Measurements from ENCODE around the gene MTX1.

The MTX1 gene

GRCh38 chr1:155170101-155170785 is 38.3 kb upstream of the MTX1 start:
- in situ Hi-C loops (cut with HindIII; ENCODE audit: low pct_unique_long_range_greater_than_20kb, low sequenced_read_pairs): no loop called here
- no peak for TF ChIP-seq JUND (IDR thresholded peaks at IDR 0.05; ENCODE audit: low read depth)
- no peak for DNase-seq (ENCODE audit: low read depth in 1 of 2, low spot score in 1 of 2)

- no peak for TF ChIP-seq JUND (IDR thresholded peaks at IDR 0.05; ENCODE audit: low read depth)
- DNase-seq (ENCODE audit: low read depth in 1 of 2, low spot score in 1 of 2): no peak
- in situ Hi-C loops (cut with HindIII; ENCODE audit: low pct_unique_long_range_greater_than_20kb, low sequenced_read_pairs): no loop called here
These were observed 37.7 kb upstream of the MTX1 start for GRCh38 chr1:155170806-155171205.

GRCh38 chr1:155171836-155172731 is 36.4 kb upstream of the MTX1 start:
- DNase-seq (ENCODE audit: low read depth in 1 of 2, low spot score in 1 of 2): no peak
- in situ Hi-C loops (cut with HindIII; ENCODE audit: low pct_unique_long_range_greater_than_20kb, low sequenced_read_pairs): no loop called here

GRCh38 chr1:155172732-155173477 is 35.6 kb upstream of the MTX1 start, which contains the start of gene KRTCAP2:
Gene KRTCAP2 (minus strand): TSS chr1:155173304. CDS start chr1:155173224, 80 bp downstream.
- peak; percentile 98 to 99 for DNase-seq (ENCODE audit: low read depth in 1 of 2, low spot score in 1 of 2)
- in situ Hi-C loops (cut with HindIII; ENCODE audit: low pct_unique_long_range_greater_than_20kb, low sequenced_read_pairs): no loop called here
- TF ChIP-seq JUND (IDR thresholded peaks at IDR 0.05; ENCODE audit: low read depth): no peak

More at GRCh38 chr1:155171836-155172731, 36.4 kb upstream of the MTX1 start:
- TF ChIP-seq JUND (IDR thresholded peaks at IDR 0.05; ENCODE audit: low read depth): no peak

- DNase-seq (ENCODE audit: low read depth in 1 of 2, low spot score in 1 of 2): peak; percentile 80 to 86
- TF ChIP-seq JUND (IDR thresholded peaks at IDR 0.05; ENCODE audit: low read depth): no peak
- in situ Hi-C loops (cut with HindIII; ENCODE audit: low pct_unique_long_range_greater_than_20kb, low sequenced_read_pairs): no loop called here
These were observed 34.8 kb upstream of the MTX1 start, which contains the start of gene TRIM46 for GRCh38 chr1:155173478-155174323. Gene TRIM46 (plus strand): TSS chr1:155173849. CDS start chr1:155173967, 118 bp downstream.

GRCh38 chr1:155174324-155175280 is 33.9 kb upstream of the MTX1 start:
- TF ChIP-seq JUND (IDR thresholded peaks at IDR 0.05; ENCODE audit: low read depth): no peak
- in situ Hi-C loops (cut with HindIII; ENCODE audit: low pct_unique_long_range_greater_than_20kb, low sequenced_read_pairs): no loop called here
- peak in 1 of 2 experiments; percentile 36 for DNase-seq (ENCODE audit: low read depth in 1 of 2, low spot score in 1 of 2)

- TF ChIP-seq JUND (IDR thresholded peaks at IDR 0.05; ENCODE audit: low read depth): no peak
- DNase-seq (ENCODE audit: low read depth in 1 of 2, low spot score in 1 of 2): no peak
- in situ Hi-C loops (cut with HindIII; ENCODE audit: low pct_unique_long_range_greater_than_20kb, low sequenced_read_pairs): no loop called here
These were observed 33.1 kb upstream of the MTX1 start for GRCh38 chr1:155175281-155175926.

- peak in 1 of 2 experiments; percentile 72 for DNase-seq (ENCODE audit: low read depth in 1 of 2, low spot score in 1 of 2)
These were observed 32.5 kb upstream of the MTX1 start for GRCh38 chr1:155175927-155176371.

GRCh38 chr1:155176544-155177071 is 31.9 kb upstream of the MTX1 start:
- in situ Hi-C loops (cut with HindIII; ENCODE audit: low pct_unique_long_range_greater_than_20kb, low sequenced_read_pairs): no loop called here
- DNase-seq (ENCODE audit: low read depth in 1 of 2, low spot score in 1 of 2): peak; percentile 91 to 96
- TF ChIP-seq JUND (IDR thresholded peaks at IDR 0.05; ENCODE audit: low read depth): no peak

More at GRCh38 chr1:155175927-155176371, 32.5 kb upstream of the MTX1 start:
- no peak for TF ChIP-seq JUND (IDR thresholded peaks at IDR 0.05; ENCODE audit: low read depth)
- in situ Hi-C loops (cut with HindIII; ENCODE audit: low pct_unique_long_range_greater_than_20kb, low sequenced_read_pairs): no loop called here

Data from T47D (cell line).